T-helper 2 cell treated with Interferon-gamma antibody and Interleukin-4, amounts not matched to agents 5 μg/mL and 100 μg/mL, for 36 hours (primary cell): Measurements from ENCODE around the gene SLC6A3.
"Not testable (repeated sequence)": the region's sequence is repeated elsewhere in the genome, so short reads cannot be mapped to it uniquely, and the experiment has no call there.

Experiments
- DNase-seq: peaks from one replicate; pipeline ENCODE4 v3.0.0; 2021; ENCODE audit warnings: low spot score
- H3K27ac Mint-ChIP-seq: one replicate; pipeline ENCODE4 v1.8.0; 2021; ENCODE audit warnings: mild to moderate bottlenecking, mixed read lengths
- H3K27me3 Mint-ChIP-seq: one replicate; pipeline ENCODE4 v1.8.0; 2021; ENCODE audit warnings: low read depth, mixed read lengths
- H3K36me3 Mint-ChIP-seq: one replicate; pipeline ENCODE4 v1.8.0; 2021; ENCODE audit warnings: low read depth, mixed read lengths
- H3K4me1 Mint-ChIP-seq: one replicate; pipeline ENCODE4 v1.8.0; 2021; ENCODE audit warnings: low read depth, mixed read lengths
- H3K4me3 Mint-ChIP-seq: one replicate; pipeline ENCODE4 v1.8.0; 2022; ENCODE audit warnings: mild to moderate bottlenecking, moderate library complexity, mixed read lengths
- H3K9me3 Mint-ChIP-seq: one replicate; pipeline ENCODE4 v1.8.0; 2021; ENCODE audit warnings: mixed read lengths

Gene SLC6A3

DNA sequence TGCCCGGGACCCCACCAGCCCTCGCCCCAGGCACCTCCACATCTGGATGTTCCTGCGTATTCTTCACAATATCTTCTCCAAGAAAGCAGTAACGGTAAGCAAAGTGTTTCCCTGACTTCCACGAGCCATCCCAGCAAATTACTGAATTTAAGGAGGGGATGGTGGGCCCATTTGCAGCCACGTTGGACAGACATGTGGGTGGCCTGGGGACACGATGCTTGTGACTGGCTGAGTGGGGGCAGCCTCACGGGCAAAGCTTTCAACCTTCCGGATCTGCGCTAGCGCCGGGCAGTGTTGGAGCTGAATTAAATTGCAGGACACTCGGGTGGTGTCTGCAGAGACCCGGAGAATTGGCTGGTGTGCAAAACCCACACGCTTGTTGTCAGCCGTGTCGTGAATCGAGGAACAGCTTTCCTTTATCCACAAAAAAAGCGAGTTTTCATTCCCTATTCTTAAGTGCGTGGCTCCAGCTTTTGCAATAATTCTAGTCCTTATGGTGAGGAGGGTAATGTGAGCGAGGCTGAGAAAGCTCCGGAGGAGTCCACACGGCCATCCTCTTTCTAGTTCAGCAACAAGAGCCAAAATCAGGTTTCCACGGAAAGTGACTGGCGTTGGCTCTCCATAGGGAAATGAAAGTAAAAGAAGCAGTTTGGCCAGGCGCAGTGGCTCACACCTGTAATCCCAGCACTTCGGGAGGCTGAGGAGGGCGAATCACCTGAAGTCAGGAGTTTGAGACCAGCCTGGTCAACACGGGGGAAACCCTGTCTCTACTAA is 82.8 kb downstream of the SLC6A3 start:
- Mint-ChIP-seq H3K4me3 (no peak overlapping the region), H3K36me3 (no peaks in the 10 kb centered on the region), H3K4me1 (no peaks in the 10 kb centered on the region), H3K27ac (no peak overlapping the region), H3K27me3 (peaks cover 10% of the 10 kb centered on the region), H3K9me3 (no peaks in the 10 kb centered on the region)
- no peak for DNase-seq

DNA sequence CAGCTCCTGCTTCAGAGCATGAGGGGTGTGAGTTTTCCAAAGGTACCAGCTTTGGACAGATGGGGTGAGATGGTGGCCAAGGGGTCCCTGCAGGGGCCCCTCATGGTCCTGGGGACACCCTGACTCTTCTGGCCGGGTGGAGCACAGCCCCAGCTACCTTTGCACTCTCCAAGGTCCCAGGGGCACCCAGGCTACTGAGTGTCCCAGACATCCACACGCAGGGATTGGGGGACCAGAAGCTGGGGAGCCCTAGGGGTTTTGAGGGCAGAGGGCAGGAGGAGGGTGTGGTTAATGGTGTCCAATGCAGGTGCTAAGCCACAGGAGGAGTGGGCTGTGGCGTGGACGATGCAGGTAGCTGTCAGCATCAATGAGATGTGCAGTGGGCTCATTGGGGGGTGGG is 84.4 kb downstream of the SLC6A3 start:
- H3K27me3 Mint-ChIP-seq = peaks cover 3% of the 10 kb centered on the region
- no peaks in the 10 kb centered on the region for H3K36me3 Mint-ChIP-seq
- no peaks in the 10 kb centered on the region for H3K4me1 Mint-ChIP-seq
- no peak overlapping the region for H3K27ac Mint-ChIP-seq
- H3K4me3 Mint-ChIP-seq = no peak overlapping the region
- H3K9me3 Mint-ChIP-seq = no peaks in the 10 kb centered on the region
- no peak for DNase-seq

DNA sequence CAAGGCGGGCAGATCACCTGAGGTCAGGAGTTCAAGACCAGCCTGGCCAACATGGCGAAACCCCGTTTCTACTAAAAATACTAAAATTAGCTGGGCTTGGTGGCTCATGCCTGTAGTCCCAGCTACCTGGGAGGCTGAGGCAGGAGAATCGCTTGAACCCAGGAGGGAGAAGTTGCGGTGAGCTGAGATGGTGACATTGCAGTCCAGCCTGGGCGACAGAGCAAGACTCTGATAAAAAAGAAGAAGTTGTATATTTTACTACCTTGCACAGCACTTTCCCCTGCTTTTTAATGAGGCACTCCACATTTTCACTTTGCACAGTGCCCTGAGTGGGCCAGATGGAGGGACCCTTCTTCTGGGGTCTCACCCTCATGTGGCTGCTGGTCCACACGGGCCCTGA is 84.9 kb downstream of the SLC6A3 start:
- DNase-seq, H3K27me3 Mint-ChIP-seq, H3K4me1 Mint-ChIP-seq, H3K27ac Mint-ChIP-seq, H3K4me3 Mint-ChIP-seq, H3K9me3 Mint-ChIP-seq, H3K36me3 Mint-ChIP-seq: not testable (repeated sequence)

DNA sequence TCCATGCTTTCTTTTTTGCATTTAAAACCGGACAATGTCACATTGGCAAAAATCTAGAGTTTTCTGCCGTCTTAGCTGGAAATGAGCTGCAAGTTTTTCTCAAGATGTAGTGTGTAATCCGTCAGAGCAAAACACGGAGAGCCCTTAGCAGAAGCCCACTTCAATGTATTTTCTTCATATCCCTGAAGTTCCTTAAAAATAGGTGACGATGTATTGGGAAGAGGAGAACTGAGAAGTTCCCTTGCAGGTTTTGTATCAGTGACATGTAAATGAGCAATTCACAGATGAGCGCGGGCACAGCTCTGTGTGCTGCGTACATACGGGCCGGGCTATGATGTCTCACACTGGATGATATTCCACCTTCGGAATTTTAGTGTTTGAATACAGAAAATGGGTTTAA is 85.5 kb downstream of the SLC6A3 start:
- no peaks in the 10 kb centered on the region for H3K4me1 Mint-ChIP-seq
- H3K27me3 Mint-ChIP-seq = peaks cover 4% of the 10 kb centered on the region
- no peak for DNase-seq
- H3K4me3 Mint-ChIP-seq = no peak overlapping the region
- no peaks in the 10 kb centered on the region for H3K9me3 Mint-ChIP-seq
- H3K27ac Mint-ChIP-seq = no peak overlapping the region
- no peaks in the 10 kb centered on the region for H3K36me3 Mint-ChIP-seq

DNA sequence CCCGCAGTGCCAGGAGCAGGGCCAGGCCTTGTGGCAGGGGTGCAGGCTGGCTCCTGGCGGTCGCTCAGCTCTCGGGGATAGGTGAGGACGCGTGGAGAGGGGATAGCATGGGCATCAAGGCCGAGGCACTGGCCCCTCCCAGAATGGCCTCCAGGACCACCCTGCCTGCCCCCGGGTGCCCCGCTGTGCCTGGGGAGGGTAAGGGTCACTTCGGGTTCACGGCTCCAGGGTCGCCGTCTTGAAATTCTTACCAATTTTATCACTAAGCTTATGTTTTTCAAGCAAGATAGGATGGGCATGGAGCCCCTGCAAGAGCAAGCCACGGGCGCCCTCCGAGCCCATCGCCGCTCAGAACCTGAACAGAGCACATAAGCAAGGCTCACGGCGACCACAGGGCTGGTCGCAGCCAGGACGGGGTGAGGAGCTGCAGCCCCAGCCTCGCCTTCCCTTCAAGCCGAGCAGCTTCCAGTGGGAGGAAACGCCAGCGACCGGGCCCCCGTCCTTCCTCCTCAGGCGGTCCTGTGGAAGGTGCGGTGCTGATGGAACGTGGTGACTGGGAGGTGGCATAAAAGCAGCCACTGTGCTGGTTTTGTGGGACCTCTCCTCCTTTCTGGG is 86.1 kb downstream of the SLC6A3 start:
- H3K27ac Mint-ChIP-seq = no peak overlapping the region
- H3K36me3 Mint-ChIP-seq = no peaks in the 10 kb centered on the region
- H3K4me3 Mint-ChIP-seq = no peak overlapping the region
- no peaks in the 10 kb centered on the region for H3K4me1 Mint-ChIP-seq
- no peak for DNase-seq
- no peaks in the 10 kb centered on the region for H3K9me3 Mint-ChIP-seq
- peaks cover 6% of the 10 kb centered on the region for H3K27me3 Mint-ChIP-seq

DNA sequence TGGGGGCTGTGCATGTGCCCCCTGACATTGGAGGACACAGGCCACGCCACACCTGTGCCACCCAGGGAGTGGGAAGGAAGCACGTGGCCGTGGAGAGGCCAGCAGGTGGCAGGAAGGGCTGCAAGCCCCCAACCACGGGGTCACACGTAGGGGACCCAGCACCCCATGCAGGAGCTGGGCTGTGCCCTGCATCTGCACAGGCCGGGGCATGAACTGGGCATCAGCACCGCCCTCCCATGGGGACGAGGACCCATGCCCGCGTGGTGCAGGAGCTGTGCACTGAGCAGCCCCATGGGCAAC is 86.6 kb downstream of the SLC6A3 start:
- no peak for DNase-seq
- H3K27me3 Mint-ChIP-seq = peaks cover 9% of the 10 kb centered on the region
- H3K9me3 Mint-ChIP-seq = no peaks in the 10 kb centered on the region

DNA sequence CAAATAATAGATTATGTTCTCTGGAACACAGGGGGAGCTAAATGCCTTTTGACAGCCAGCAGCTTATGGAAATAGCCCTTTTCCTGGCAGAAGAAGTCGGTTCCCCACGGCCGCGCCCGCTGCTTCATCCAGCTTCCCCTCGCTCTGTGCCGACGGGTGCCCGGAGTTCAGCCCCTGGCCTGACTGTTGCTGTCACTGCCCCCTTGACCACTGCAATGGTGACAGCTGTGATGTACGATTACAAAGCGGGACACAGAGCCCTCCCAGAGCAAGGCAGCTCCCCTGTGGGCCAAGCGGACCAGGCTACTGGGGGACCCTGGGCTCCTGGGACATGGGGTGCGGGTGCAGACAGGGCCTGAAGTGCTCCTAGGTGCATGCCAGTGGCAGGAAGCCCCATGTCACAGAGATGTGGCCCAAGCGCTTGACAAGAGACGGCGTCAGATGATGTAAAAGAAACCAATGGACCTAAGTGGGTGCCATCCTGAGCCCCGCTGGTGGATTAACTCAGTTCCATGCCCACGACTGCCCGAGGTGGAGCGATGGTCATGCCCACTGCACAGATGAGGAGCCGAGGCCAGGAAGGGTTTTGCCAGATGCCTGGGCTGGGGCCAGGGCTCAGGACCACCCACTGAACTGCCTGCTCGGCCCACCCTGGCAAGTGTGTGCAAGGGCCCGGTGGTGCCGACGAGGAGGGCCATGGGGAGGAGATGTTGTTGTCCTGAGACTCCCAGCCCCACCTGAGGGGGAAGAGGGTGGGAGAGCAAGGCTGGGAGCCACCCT is 87.1 kb downstream of the SLC6A3 start:
- Mint-ChIP-seq H3K9me3 (no peaks in the 10 kb centered on the region), H3K4me3 (no peak overlapping the region), H3K27ac (no peak overlapping the region), H3K27me3 (peaks cover 11% of the 10 kb centered on the region), H3K4me1 (no peaks in the 10 kb centered on the region), H3K36me3 (no peaks in the 10 kb centered on the region)
- no peak for DNase-seq

More for the DNA sequence above, 86.6 kb downstream of the SLC6A3 start:
- no peaks in the 10 kb centered on the region for H3K4me1 Mint-ChIP-seq
- H3K36me3 Mint-ChIP-seq = no peaks in the 10 kb centered on the region
- H3K4me3 Mint-ChIP-seq = no peak overlapping the region
- H3K27ac Mint-ChIP-seq = no peak overlapping the region

DNA sequence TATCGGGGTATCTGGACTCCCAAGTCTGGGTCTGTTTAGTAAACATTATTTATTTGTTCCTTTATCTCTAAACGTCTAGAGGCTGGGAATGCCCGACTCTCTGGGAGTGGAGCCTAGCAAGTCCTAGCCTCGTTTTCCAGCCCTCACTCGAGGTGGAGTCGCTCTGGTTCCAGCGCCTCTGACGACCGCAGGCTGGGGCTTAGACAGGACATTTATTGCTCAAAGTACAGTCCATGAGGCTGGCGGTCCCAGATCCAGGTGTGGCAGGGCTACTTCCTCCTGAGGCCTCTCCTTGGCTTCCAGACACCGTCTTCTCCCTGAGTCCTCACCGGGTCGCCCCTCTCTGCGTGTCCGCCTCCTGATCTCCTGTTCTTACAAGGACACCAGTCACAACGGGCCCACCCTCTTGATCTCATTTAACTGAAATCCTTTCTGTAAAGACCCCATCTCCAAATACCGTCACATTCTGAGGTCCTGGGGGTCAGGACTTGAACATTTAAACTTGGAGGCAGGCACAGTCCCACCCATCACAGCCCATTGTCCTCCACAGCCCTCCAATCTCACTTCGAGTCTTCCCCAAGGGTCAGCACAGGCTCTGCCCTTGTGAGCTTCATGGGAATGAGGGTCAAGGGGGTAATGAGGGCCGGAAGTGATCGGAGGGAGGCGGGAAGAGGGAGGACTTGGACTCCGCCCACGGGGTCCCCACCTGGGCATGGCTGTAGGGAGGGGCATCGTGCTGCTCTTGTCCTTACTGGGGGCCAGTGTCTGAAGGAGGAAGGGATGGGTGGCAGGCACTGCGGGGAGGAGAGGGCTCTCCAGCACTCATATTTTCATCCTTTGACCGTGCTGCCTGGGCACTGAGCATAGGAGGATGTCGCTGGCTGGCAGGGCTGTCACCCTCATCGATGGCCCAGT is 88.1 kb downstream of the SLC6A3 start:
- H3K4me1 Mint-ChIP-seq = no peaks in the 10 kb centered on the region
- H3K27ac Mint-ChIP-seq = no peak overlapping the region
- no peaks in the 10 kb centered on the region for H3K36me3 Mint-ChIP-seq
- H3K27me3 Mint-ChIP-seq = peaks cover 13% of the 10 kb centered on the region
- H3K4me3 Mint-ChIP-seq = no peak overlapping the region
- no peak for DNase-seq
- no peaks in the 10 kb centered on the region for H3K9me3 Mint-ChIP-seq

DNA sequence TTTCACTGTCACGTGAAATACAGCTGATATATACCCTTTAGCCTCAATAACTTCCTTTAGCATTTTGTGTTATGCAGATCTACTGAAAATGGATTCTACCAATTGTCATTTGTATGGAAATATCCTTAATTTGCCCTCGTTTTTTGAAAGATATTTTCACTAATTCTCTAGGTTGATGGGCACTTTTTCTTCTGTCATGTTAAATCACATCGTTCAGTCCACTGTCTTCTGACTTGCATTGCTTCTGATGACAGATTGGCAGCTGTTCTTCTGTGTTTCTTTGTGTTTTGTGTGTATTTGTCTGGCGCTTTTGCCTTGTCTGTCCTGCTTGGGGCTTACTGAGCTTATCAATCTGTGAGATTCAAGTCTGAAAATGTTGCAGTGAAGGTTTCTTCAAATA is 90.7 kb downstream of the SLC6A3 start:
- Mint-ChIP-seq H3K4me1 (peaks cover 2% of the 10 kb centered on the region), H3K27me3 (peaks cover 13% of the 10 kb centered on the region), H3K27ac (no peak overlapping the region), H3K36me3 (no peaks in the 10 kb centered on the region), H3K9me3 (no peaks in the 10 kb centered on the region), H3K4me3 (no peak overlapping the region)
- no peak for DNase-seq

DNA sequence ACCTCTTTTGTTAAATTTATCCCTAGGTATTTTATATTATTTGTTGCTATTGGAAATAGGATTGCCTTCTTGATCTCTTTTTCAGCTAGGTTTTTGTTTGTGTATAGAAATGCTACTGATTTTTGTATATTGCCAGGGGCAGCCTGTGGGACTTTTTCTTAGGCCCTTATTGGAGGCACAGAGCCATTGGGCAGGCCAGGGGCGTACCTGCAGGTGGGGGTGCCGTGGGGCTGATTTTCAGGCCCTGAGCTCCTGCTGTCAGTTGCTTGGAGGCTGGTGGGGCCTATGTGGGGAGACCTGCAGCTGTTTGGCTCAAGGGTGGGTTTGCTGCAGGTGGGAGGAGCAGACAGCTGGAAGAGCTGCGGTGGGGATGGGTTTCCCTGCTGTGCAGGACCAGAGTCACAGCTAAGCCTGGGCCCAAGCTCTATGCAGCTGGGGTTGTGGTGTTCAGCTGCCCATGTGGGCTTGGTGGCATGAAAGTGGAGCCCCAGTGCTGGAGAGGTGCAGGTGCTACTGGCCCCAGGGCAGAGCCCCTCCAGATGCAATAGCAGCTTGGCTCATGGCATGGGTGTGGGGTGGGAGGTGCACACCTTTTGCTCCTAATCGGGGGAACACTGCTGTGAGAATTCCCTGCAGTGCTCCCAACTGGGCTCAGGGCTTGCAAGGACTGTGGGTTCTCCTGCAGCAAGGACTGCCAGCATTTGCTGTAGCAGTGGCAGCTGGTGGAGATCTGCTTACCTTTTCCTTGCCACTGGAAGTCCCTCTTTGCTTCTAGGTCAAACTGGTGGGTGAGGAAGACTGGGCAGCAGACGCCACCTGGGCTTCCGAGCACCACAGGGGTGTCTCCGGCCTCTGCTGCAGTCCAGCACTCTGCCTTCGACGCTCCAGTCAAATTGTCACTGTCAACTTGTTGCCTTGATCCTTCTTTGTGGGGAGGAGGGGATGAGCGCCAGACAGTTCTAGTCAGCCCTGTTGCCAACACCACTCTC is 92.7 kb downstream of the SLC6A3 start:
- H3K27me3 Mint-ChIP-seq = peaks cover 13% of the 10 kb centered on the region
- H3K9me3 Mint-ChIP-seq = no peaks in the 10 kb centered on the region
- H3K36me3 Mint-ChIP-seq = no peaks in the 10 kb centered on the region
- no peak overlapping the region for H3K4me3 Mint-ChIP-seq
- H3K27ac Mint-ChIP-seq = no peak overlapping the region
- no peak for DNase-seq
- H3K4me1 Mint-ChIP-seq = peaks cover 2% of the 10 kb centered on the region

DNA sequence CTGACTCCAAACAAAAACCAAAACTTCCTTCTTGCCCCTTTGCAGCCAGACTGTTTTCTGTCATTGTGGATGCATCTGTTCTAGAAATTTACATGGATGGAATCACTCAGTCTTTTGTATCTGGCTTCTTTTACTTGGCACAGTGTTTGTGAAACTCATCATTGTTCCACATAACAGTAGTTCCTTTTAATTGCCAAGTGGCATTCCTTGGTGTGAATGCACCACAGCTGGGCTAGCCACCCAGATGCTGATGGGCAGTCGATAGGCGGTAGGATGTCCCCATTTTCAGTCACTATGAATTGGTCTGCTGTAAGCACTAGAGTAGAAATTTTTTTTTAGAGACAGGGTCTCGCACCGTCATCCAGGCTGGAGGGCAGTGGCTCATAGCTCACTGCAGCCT is 94.1 kb downstream of the SLC6A3 start:
- no peaks in the 10 kb centered on the region for H3K9me3 Mint-ChIP-seq
- DNase-seq = no peak
- peaks cover 13% of the 10 kb centered on the region for H3K27me3 Mint-ChIP-seq
- H3K4me3 Mint-ChIP-seq = no peak overlapping the region
- peaks cover 2% of the 10 kb centered on the region for H3K36me3 Mint-ChIP-seq
- no peak overlapping the region for H3K27ac Mint-ChIP-seq
- peaks cover 4% of the 10 kb centered on the region for H3K4me1 Mint-ChIP-seq

DNA sequence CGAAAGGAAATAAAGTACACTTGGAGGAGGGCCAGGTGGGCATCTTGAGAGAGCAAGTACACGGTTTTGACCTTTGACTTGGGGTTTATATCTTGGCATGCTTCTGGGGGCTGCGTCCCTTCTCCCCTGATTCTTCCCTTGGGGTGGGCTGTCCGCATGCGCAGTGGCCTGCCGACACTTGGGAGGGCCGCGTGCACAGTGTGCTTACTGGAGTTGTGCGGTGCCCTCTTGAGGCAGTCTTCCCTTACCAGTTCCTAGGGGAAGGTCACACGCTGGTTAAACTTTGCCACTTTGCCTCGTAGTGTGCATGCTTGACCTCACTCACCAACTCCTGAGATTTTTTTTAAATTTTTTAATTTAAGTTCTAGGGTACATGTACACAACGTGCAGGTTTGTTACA is 96.0 kb downstream of the SLC6A3 start:
- no peaks in the 10 kb centered on the region for H3K9me3 Mint-ChIP-seq
- peaks cover 9% of the 10 kb centered on the region for H3K4me1 Mint-ChIP-seq
- H3K27me3 Mint-ChIP-seq = peaks cover 8% of the 10 kb centered on the region
- no peak for DNase-seq
- H3K4me3 Mint-ChIP-seq = no peak overlapping the region
- peaks cover 2% of the 10 kb centered on the region for H3K36me3 Mint-ChIP-seq
- no peak overlapping the region for H3K27ac Mint-ChIP-seq

DNA sequence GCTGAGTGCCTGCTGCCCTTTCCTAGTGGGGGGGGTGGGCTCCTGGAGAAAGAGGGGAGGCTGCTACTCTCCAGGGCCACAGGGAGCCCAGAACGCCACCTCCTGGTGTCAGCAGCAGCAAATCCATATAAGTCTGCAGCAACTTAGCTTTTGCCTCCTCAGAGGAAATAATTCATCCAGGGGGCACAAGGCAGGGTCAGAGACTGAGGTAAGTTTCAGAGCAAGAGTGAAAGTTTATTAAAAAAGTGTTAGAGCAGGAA is 96.3 kb downstream of the SLC6A3 start:
- peaks cover 5% of the 10 kb centered on the region for H3K36me3 Mint-ChIP-seq
- no peak overlapping the region for H3K4me3 Mint-ChIP-seq
- H3K9me3 Mint-ChIP-seq = no peaks in the 10 kb centered on the region
- no peak overlapping the region for H3K27ac Mint-ChIP-seq
- H3K27me3 Mint-ChIP-seq = peaks cover 5% of the 10 kb centered on the region
- no peak for DNase-seq
- peaks cover 12% of the 10 kb centered on the region for H3K4me1 Mint-ChIP-seq
